K562 (cell line): ENCODE measurements around the gene CHRNA9. TPM values are rescaled to one million over a fixed set of nuclear protein-coding genes. Genes with fewer than 3 reads are reported as not detected.

Experiments
- BRCA1 ChIP-seq, 2 experiments: fragments of 450-650 bp in 1 of 2; sonication (generic) in 1 of 2; formaldehyde crosslinking in 1 of 2; IDR thresholded peaks; 2 replicates each; pipeline versions ENCODE4 v1.5.0 to v1.6.1; 2017 to 2020; ENCODE audit warnings: mild to moderate bottlenecking in 1 of 2, missing genetic modification reagents in 1 of 2
- FOXO4 ChIP-seq: fragments of 450-650 bp; formaldehyde crosslinking; IDR thresholded peaks from 2 replicates; pipeline ENCODE4 v1.4.0; 2020; ENCODE audit warnings: mild to moderate bottlenecking, moderate library complexity
- IRF9 ChIP-seq: fragments of 450-650 bp; IDR thresholded peaks from 2 replicates; pipeline ENCODE4 v1.6.1; 2016; ENCODE audit warnings: missing biosample characterization, missing genetic modification characterization
- LEF1 ChIP-seq: fragments of 450-650 bp; IDR thresholded peaks from 2 replicates; pipeline ENCODE4 v1.6.1; 2016; ENCODE audit warnings: mild to moderate bottlenecking
- MNT ChIP-seq, 2 experiments: fragments of 450-650 bp; conservative IDR thresholded peaks; 2 replicates each; pipeline ENCODE4 v1.6.1; 2017; ENCODE audit warnings: mild to moderate bottlenecking in 2 of 2, moderate library complexity in 2 of 2
- NR2C1 ChIP-seq, 2 experiments: fragments of 450-650 bp; IDR thresholded peaks; 2 replicates each; pipeline ENCODE4 v1.6.1; 2017; ENCODE audit warnings: mild to moderate bottlenecking in 2 of 2, antibody characterized with exemption in 1 of 2, inconsistent platforms in 1 of 2, missing compliant biosample characterization in 1 of 2, missing genetic modification characterization in 1 of 2
- SIN3A ChIP-seq, 2 experiments: fragments of 150-350 bp in 1 of 2; IDR thresholded peaks; 2 replicates each; pipeline ENCODE4 v1.6.1; 2011 to 2016; ENCODE audit warnings: borderline replicate concordance in 2 of 2, low read depth in 2 of 2, low read length in 2 of 2, mild to moderate bottlenecking in 2 of 2, moderate library complexity in 2 of 2; ENCODE audit not compliant: control insufficient read depth in 1 of 2
- TEAD4 ChIP-seq, 2 experiments: sonication (generic) in 1 of 2; formaldehyde crosslinking in 1 of 2; IDR thresholded peaks; 2 replicates each; pipeline versions ENCODE4 v1.6.1 to v1.8.0; 2012 to 2022; ENCODE audit warnings: borderline replicate concordance in 1 of 2, inconsistent platforms in 1 of 2, low read length in 1 of 2, mild to moderate bottlenecking in 1 of 2, missing genetic modification reagents in 1 of 2
- THRA ChIP-seq: fragments of 450-650 bp; IDR thresholded peaks from 2 replicates; pipeline ENCODE4 v1.6.1; 2017; ENCODE audit warnings: mild to moderate bottlenecking, moderate library complexity
- ZBTB43 ChIP-seq: sonication (generic); formaldehyde crosslinking; IDR thresholded peaks from 2 replicates; pipeline ENCODE4 v1.8.0; 2023; ENCODE audit warnings: mild to moderate bottlenecking, missing genetic modification reagents
- ZNF23 ChIP-seq: fragments of 250-450 bp; sonication (Bioruptor Pico); IDR thresholded peaks from 2 replicates; pipeline ENCODE4 v1.4.0; 2020; ENCODE audit warnings: mild to moderate bottlenecking
- ZNF449 ChIP-seq: fragments of 250-450 bp; sonication (Bioruptor Pico); IDR thresholded peaks from 2 replicates; pipeline ENCODE4 v1.8.0; 2022; ENCODE audit warnings: moderate library complexity, mild to moderate bottlenecking, inconsistent platforms
- polyA plus RNA-seq, 8 experiments: library from polyadenylated mRNA; depleted of rRNA in 4 of 8; stranded (reverse) in 5 of 8; unstranded in 3 of 8; fragments of >200 nt; fragmentation: Nextera tagmentation in 2 of 8; fragmentation: Illumina TruSeq in 1 of 8; extraction: Ambion mirVana in 2 of 8; extraction: Trizol in 1 of 8; gene quantifications; 2 replicates each; pipeline versions ENCODE4 v1.2.1 to v1.2.3, GENCODE V29; 2011 to 2014; ENCODE audit warnings: inconsistent platforms in 1 of 8, missing spikeins in 1 of 8
- total RNA-seq, 7 experiments: library from RNA; depleted of rRNA in 6 of 7; stranded (reverse); fragments of >200 nt in 6 of 7; fragmentation: Illumina TruSeq in 2 of 7; extraction: Trizol in 2 of 7; gene quantifications; 2 replicates each; pipeline versions ENCODE4 v1.2.1 to v1.2.3, GENCODE V29; 2011 to 2021; ENCODE audit warnings: low replicate concordance in 1 of 7

CHRNA9 gene
- total and polyA plus RNA-seq, 9 of the 15 experiments (the other 6 are each of a cell fraction or from before 2014, with no cell fraction given), result not detected

- TF ChIP-seq LEF1 (peak; percentile 62; the same call in 1 of the 2 replicates), TEAD4 (IDR thresholded peaks at IDR 0.05; ENCODE audit: low read length) (peak; percentile 86), TEAD4 (CRISPR knock-in tag; IDR thresholded peaks at IDR 0.05; ENCODE audit: borderline replicate concordance) (no peak), ZNF449 (CRISPR knock-in tag) (no peak), MNT (conservative IDR thresholded peaks at IDR 0.05) (peak; percentile 41 to 42; a peak in 1 of 4 replicates), ZBTB43 (CRISPR knock-in tag) (no peak), THRA (no peak), FOXO4 (CRISPR knock-in tag) (no peak), IRF9 (tag) (peak; percentile 77; the same call in 1 of the 2 replicates), SIN3A (IDR thresholded peaks at IDR 0.05; ENCODE audit: borderline replicate concordance in 2 of 2, control insufficient read depth in 1 of 2, low read depth in 2 of 2, low read length in 2 of 2) (no peak), NR2C1 (IDR thresholded peaks at IDR 0.05) (peak; percentile 66), NR2C1 (tag; IDR thresholded peaks at IDR 0.05) (peak; percentile 65), ZNF23 (CRISPR knock-in tag) (no peak), BRCA1 (IDR thresholded peaks at IDR 0.05) (no peak), BRCA1 (CRISPR knock-in tag; IDR thresholded peaks at IDR 0.05) (no peak)
Observed at GRCh38 chr4:40292313-40292759, 42.8 kb upstream of the CHRNA9 start (continued).
